Ascending aorta (tissue), 2 donors: ENCODE measurements around the gene UBAC2. TPM values are rescaled to one million over a fixed set of nuclear protein-coding genes. Genes with fewer than 3 reads are reported as not detected.

Experiments used
- DNase-seq, 2 donors: peaks; one replicate each; pipeline ENCODE4 v3.0.0-alpha.2; 2019; ENCODE audit warnings: low spot score in 2 of 2
- H3K27ac ChIP-seq, 2 donors: fragments of 200-600 bp; sonication (generic); one replicate each; pipeline ENCODE4 v1.5.1; 2016 to 2017; ENCODE audit warnings: mild to moderate bottlenecking in 1 of 2
- H3K27me3 ChIP-seq: fragments of 200-600 bp; sonication (generic); one replicate; pipeline ENCODE4 v1.5.1; 2017
- H3K36me3 ChIP-seq, 2 donors: fragments of 200-600 bp; sonication (generic); one replicate each; pipeline ENCODE4 v1.5.1; 2016
- H3K4me1 ChIP-seq, 2 donors: fragments of 200-600 bp; sonication (generic); one replicate each; pipeline ENCODE4 v1.5.1; 2016 to 2017; ENCODE audit warnings: mild to moderate bottlenecking in 1 of 2
- H3K4me3 ChIP-seq, 2 donors: fragments of 200-600 bp; sonication (generic); one replicate each; pipeline ENCODE4 v1.5.1; 2016 to 2017; ENCODE audit warnings: mild to moderate bottlenecking in 1 of 2
- H3K9me3 ChIP-seq, 2 donors: fragments of 200-600 bp; sonication (generic); one replicate each; pipeline ENCODE4 v1.5.1; 2016
- CTCF ChIP-seq, 3 experiments: fragments of 200-600 bp in 2 of 3; fragments of 450-650 bp in 1 of 3; sonication (generic) in 2 of 3; IDR thresholded peaks; one replicate each; pipeline ENCODE4 v1.5.1; 2016 to 2019; ENCODE audit warnings: antibody characterized with exemption in 3 of 3, mild to moderate bottlenecking in 1 of 3, moderate library complexity in 1 of 3
- intact Hi-C: fragments of 100-400 bp; cut with DNase I; formaldehyde crosslinking; loops from one replicate; pipeline ENCODE4 v1.15.1; 2023
- total RNA-seq: library from RNA; depleted of rRNA; stranded (reverse); fragments of >200 nt; gene quantifications from one replicate; pipeline ENCODE4 v1.1.0, GENCODE V29; 2016

UBAC2 gene
- total RNA-seq, 1 donor from 2014 or later: 67.8 TPM

DNA sequence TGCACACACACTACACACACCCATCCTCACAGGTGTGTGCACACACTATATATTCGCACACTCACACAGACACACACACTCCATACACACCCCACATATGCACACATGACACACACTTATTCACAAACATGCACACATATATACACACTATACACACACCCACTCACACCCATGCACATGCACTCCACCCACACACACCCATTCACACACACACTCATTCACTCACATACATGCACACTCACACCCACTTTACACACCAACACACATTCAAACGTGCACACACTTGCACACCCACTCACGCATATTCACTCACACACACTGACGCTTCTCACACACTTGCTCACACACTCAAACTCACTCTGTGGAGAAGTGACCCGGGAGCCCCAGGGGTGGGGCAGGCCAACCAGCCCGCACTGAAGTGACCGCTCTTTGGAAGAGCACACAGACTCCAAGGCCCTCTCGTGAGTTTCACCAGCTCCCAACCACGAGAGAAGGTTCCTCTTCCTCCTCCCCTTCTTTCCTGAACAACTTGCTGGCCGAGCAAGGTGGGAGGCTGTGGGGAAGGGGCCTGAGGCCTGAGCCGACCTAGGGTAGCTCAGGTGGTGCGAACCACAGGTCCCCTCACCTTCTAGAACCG lies 214.5 kb downstream of the UBAC2 start:
- H3K4me1 ChIP-seq: no peaks in the 10 kb centered on the region
- no peaks in the 10 kb centered on the region for H3K9me3 ChIP-seq
- intact Hi-C loops: no loop called here
- no peaks in the 10 kb centered on the region for H3K36me3 ChIP-seq
- H3K27ac ChIP-seq: no peak overlapping the region
- peak in 1 of 2 donors; percentile 52 for DNase-seq
- TF ChIP-seq CTCF (IDR thresholded peaks at IDR 0.05): no peak
- no peaks in the 10 kb centered on the region for H3K27me3 ChIP-seq
- H3K4me3 ChIP-seq: no peak overlapping the region

DNA sequence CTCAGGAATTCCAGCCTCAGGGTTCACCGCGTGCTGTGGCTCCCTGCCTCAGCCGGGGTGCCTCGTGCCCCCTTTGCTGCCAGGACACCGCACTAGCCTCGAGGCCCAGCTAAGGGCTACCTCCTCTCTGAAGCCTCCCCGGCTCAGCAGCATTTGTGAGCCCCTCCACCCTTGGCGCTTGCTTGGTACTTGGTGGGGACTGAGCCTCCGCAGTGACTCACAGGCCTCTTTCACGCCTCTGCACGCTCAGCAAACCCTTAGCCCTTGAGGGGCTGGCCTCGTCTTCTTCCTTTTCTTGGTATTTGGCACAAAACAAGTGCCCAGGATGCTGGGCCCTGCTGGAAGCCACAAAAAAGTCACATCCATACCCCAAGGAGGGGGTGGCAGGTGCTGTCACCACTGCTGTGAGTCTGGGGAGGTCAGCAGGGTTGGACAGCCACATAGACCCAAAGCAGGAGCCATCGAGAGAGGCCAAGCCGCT lies 215.2 kb downstream of the UBAC2 start:
- DNase-seq: peak in 1 of 2 donors; percentile 57
- Histone ChIP-seq H3K4me3 (no peak overlapping the region), H3K36me3 (no peaks in the 10 kb centered on the region), H3K9me3 (no peaks in the 10 kb centered on the region), H3K27ac (no peak overlapping the region), H3K27me3 (no peaks in the 10 kb centered on the region), H3K4me1 (no peaks in the 10 kb centered on the region)
- no peak for TF ChIP-seq CTCF (IDR thresholded peaks at IDR 0.05)
- intact Hi-C loops: no loop called here

DNA sequence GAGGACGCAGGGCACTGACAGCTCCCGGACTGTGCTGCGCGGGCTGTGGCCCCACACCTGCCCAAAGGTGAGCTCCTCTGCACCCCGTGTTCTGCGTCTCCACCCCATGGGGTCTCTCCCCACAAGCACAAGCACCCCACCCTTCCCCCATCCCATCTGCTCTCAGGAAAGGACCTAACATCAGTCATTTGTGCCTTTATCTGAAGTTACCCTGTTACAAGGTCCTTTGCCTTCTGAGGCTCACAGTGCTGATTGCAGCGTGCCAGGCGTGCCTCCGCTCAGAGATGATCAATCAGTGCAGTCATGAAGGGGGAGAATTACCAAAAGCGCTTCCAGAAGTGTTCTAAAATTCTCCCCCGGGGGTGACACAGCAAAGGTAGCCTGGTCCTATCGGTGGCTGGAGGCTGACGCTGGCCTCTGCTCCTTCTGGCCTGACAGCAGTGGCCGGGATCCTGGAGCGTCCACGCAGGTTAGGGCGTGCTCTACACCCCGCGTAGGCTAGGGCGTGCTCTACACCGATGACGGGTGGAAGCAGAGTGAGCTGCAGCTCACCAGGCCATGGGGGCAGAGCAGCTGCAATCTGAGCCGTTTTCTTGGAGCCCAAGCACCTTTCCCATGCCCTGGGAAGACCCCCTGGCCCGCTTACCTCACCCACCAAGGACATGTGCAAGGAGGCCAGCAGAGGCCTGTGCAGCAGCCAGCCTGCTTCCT lies 215.9 kb downstream of the UBAC2 start:
- no peaks in the 10 kb centered on the region for H3K9me3 ChIP-seq
- H3K27me3 ChIP-seq: no peaks in the 10 kb centered on the region
- peak in 1 of 2 donors; percentile 47 for DNase-seq
- H3K4me3 ChIP-seq: no peak overlapping the region
- H3K27ac ChIP-seq: no peak overlapping the region
- intact Hi-C loops: no loop called here
- TF ChIP-seq CTCF (IDR thresholded peaks at IDR 0.05): no peak
- H3K4me1 ChIP-seq: no peaks in the 10 kb centered on the region
- H3K36me3 ChIP-seq: no peaks in the 10 kb centered on the region

GRCh38 chr13:99417201-99418102 lies 216.8 kb downstream of the UBAC2 start:
- Histone ChIP-seq H3K4me1 (no peaks in the 10 kb centered on the region), H3K27me3 (no peaks in the 10 kb centered on the region), H3K27ac (no peak overlapping the region), H3K4me3 (no peak overlapping the region), H3K9me3 (no peaks in the 10 kb centered on the region), H3K36me3 (no peaks in the 10 kb centered on the region)
- peak in 1 of 2 donors; percentile 45 for DNase-seq
- TF ChIP-seq CTCF (IDR thresholded peaks at IDR 0.05): no peak
- intact Hi-C loops: no loop called here

- intact Hi-C loops: no loop called here
- H3K27me3 ChIP-seq: no peaks in the 10 kb centered on the region
- DNase-seq: peak in 1 of 2 donors; percentile 56
- no peak for TF ChIP-seq CTCF (IDR thresholded peaks at IDR 0.05)
- no peak overlapping the region for H3K4me3 ChIP-seq
- no peaks in the 10 kb centered on the region for H3K9me3 ChIP-seq
- no peak overlapping the region for H3K27ac ChIP-seq
- no peaks in the 10 kb centered on the region for H3K36me3 ChIP-seq
- no peaks in the 10 kb centered on the region for H3K4me1 ChIP-seq
Observed at GRCh38 chr13:99418103-99418842, 217.6 kb downstream of the UBAC2 start.
